Hepatocyte (in vitro differentiated cells): Measurements from ENCODE around the gene ODF4.

Experiments
- CTCF ChIP-seq: fragments of 200-600 bp; sonication (generic); IDR thresholded peaks from 2 replicates; pipeline ENCODE4 v1.5.1; 2016; ENCODE audit warnings: antibody characterized with exemption, mild to moderate bottlenecking; ENCODE audit not compliant: poor library complexity
- EZH2 ChIP-seq: fragments of 200-600 bp; sonication (generic); IDR thresholded peaks from 2 replicates; pipeline ENCODE4 v1.6.1; 2016; ENCODE audit warnings: antibody characterized with exemption, mild to moderate bottlenecking, borderline replicate concordance
- EZH2phosphoT487 ChIP-seq: fragments of 200-600 bp; sonication (generic); IDR thresholded peaks from one replicate; pipeline ENCODE4 v1.6.1; 2018; ENCODE audit warnings: antibody characterized with exemption, mild to moderate bottlenecking, low read depth, moderate library complexity; ENCODE audit not compliant: unreplicated experiment, severe bottlenecking

GRCh38 chr17:8294814-8295316 is 44.8 kb upstream of the ODF4 start:
- TF ChIP-seq EZH2 (no peak), CTCF (no peak), EZH2phosphoT487 (no peak)
